GM18505 (cell line): ENCODE measurements around the gene TTC19.
"Not testable (repeated sequence)": the region's sequence is repeated elsewhere in the genome, so short reads cannot be mapped to it uniquely, and the experiment has no call there.

ENCODE experiments used
- ATAC-seq: cut with Tn5 transposase; IDR thresholded peaks from one replicate; pipeline ENCODE4 v1.9.1; 2021; ENCODE audit not compliant: unreplicated experiment
- POLR2A ChIP-seq: IDR thresholded peaks from 4 replicates; pipeline ENCODE4 v1.6.1; 2011; ENCODE audit warnings: borderline replicate concordance; ENCODE audit not compliant: insufficient read depth, insufficient read length; ENCODE audit errors: extremely low read depth

The TTC19 gene

GRCh38 chr17:16027708-16028584 is 28.3 kb downstream of the TTC19 start:
- TF ChIP-seq POLR2A = no peak
- peak; percentile 92 for ATAC-seq

- no peak for TF ChIP-seq POLR2A
- no peak for ATAC-seq
Measured at GRCh38 chr17:16033729-16034349, 34.2 kb downstream of the TTC19 start.

- no peak for ATAC-seq
- no peak for TF ChIP-seq POLR2A
Measured at GRCh38 chr17:16036261-16036660, 36.6 kb downstream of the TTC19 start.

- ATAC-seq = no peak
- TF ChIP-seq POLR2A = no peak
Measured at GRCh38 chr17:16037636-16038035, 38.0 kb downstream of the TTC19 start.

GRCh38 chr17:16040710-16041251 is 41.2 kb downstream of the TTC19 start:
- TF ChIP-seq POLR2A = no peak

GRCh38 chr17:16044487-16044886 is 44.9 kb downstream of the TTC19 start:
- TF ChIP-seq POLR2A = no peak
- ATAC-seq = no peak

More at GRCh38 chr17:16040710-16041251, 41.2 kb downstream of the TTC19 start:
- no peak for ATAC-seq

- TF ChIP-seq POLR2A = no peak
- no peak for ATAC-seq
Measured at GRCh38 chr17:16046966-16047365, 47.3 kb downstream of the TTC19 start.

GRCh38 chr17:16048811-16049449 is 49.3 kb downstream of the TTC19 start:
- TF ChIP-seq POLR2A = no peak
- ATAC-seq = no peak

- TF ChIP-seq POLR2A = no peak
- ATAC-seq = no peak
Measured at GRCh38 chr17:16050844-16051243, 51.2 kb downstream of the TTC19 start.

GRCh38 chr17:16052486-16052885 is 52.9 kb downstream of the TTC19 start:
- TF ChIP-seq POLR2A = no peak

GRCh38 chr17:16055139-16055538 is 55.5 kb downstream of the TTC19 start:
- ATAC-seq = not testable (repeated sequence)

More at GRCh38 chr17:16052486-16052885, 52.9 kb downstream of the TTC19 start:
- no peak for ATAC-seq

- no peak for ATAC-seq
Measured at GRCh38 chr17:16061631-16062030, 62.0 kb downstream of the TTC19 start.

GRCh38 chr17:16066125-16066524 is 66.5 kb downstream of the TTC19 start:
- TF ChIP-seq POLR2A = no peak
- no peak for ATAC-seq

More at GRCh38 chr17:16061631-16062030, 62.0 kb downstream of the TTC19 start:
- TF ChIP-seq POLR2A = no peak
